ENCODE results near the gene WNK2.
"Not testable (repeated sequence)": the region's sequence is repeated elsewhere in the genome, so short reads cannot be mapped to it uniquely, and the experiment has no call there.

Gene WNK2

DNA sequence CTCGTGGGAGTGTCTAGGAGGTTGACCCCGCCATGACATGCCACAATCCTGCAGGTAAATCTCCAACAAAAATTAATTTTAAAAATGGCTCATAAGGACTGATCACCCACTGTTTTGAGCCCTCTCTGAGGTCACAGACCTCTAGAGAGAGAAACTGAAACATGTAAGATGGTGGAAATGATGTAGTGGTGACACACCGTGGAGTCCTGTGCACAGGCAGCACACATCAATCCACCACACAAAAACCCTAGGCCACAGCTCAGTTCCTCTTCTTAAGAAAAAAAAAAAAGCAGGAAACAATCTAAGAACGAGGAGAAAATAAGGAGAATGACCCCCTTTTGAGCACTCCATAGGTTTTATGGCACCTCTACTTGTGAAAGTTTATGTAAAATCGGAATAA, 173.7 kb downstream of the WNK2 start:
- no peak for DNase-seq
- Mint-ChIP-seq H3K4me1 (ENCODE audit: low read depth) (peaks cover 14% of the 10 kb centered on the region), H3K9me3 (peaks cover 10% of the 10 kb centered on the region), H3K27me3 (no peaks in the 10 kb centered on the region), H3K4me3 (no peak overlapping the region), H3K36me3 (ENCODE audit: low read depth) (peaks cover 3% of the 10 kb centered on the region), H3K27ac (peak overlapping the region; percentile 37)

DNA sequence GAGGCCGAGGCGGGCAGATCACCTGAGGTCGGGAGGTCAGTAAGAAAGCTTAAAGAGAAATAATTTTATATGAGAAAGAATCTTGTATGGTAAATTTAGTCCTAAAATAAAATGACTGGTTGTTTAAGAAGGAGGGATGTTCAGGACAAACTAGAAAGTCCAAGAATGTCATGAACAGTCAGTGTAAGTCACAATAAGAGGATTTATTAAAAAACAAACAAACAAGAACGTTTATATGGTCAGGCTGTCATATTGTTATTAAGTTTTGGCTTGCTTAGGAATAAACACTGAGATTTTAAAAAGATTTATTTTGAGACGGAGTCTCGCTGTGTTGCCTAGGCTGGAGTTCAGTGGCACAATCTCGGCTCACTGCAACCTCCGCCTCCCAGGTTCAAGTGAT, 176.0 kb downstream of the WNK2 start:
- H3K4me3 Mint-ChIP-seq; H3K27me3 Mint-ChIP-seq; H3K36me3 Mint-ChIP-seq (ENCODE audit: low read depth); DNase-seq; H3K27ac Mint-ChIP-seq: not testable (repeated sequence)
- peaks cover 14% of the 10 kb centered on the region for H3K4me1 Mint-ChIP-seq (ENCODE audit: low read depth)
- H3K9me3 Mint-ChIP-seq: peaks cover 14% of the 10 kb centered on the region

GRCh38 chr9:93361995-93362394, 178.1 kb downstream of the WNK2 start:
- Mint-ChIP-seq H3K4me3 (no peak overlapping the region), H3K27ac (no peak overlapping the region), H3K4me1 (ENCODE audit: low read depth) (peaks cover 11% of the 10 kb centered on the region), H3K9me3 (peaks cover 14% of the 10 kb centered on the region), H3K36me3 (ENCODE audit: low read depth) (peaks cover 3% of the 10 kb centered on the region), H3K27me3 (peaks cover 9% of the 10 kb centered on the region)
- DNase-seq: no peak

DNA sequence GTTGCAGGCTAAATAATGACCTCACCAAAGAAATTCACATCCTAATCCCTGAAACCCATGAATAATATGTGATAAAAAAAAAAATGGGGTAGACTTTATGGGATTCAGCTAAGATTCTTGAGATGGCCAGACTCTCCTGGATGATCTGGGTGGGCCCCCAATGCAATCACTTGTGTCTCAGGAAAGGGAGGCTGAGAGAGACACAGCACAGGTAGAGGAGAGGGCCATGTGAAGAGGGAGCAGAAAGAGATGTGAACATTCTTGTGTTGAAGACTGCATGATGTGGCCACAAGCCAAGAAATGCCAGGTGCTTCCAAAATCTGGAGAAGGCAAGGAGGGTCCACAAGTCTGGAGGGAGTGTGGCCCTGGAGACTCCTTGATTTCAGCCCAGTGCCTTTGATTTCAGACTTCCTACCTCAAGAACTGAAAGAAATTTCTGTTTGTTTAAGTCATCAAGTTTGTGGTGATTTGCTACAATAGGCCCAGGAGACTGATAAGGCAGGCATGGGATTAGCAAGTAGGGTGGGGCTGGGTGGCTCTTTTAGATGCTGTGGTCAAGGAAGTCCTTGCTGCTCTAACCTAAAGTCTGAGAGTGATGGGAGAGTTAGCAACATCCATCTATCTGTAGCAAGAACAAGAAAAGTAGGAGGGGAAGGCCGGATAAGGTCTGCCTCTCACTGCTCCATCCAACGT, 180.9 kb downstream of the WNK2 start:
- no peak for DNase-seq
- H3K27me3 Mint-ChIP-seq: peaks cover 9% of the 10 kb centered on the region

GRCh38 chr9:93365427-93366118, 181.6 kb downstream of the WNK2 start:
- no peak for DNase-seq
- Mint-ChIP-seq H3K4me1 (ENCODE audit: low read depth) (no peaks in the 10 kb centered on the region), H3K36me3 (ENCODE audit: low read depth) (peaks cover 3% of the 10 kb centered on the region), H3K27ac (no peak overlapping the region), H3K4me3 (no peak overlapping the region), H3K9me3 (peaks cover 12% of the 10 kb centered on the region), H3K27me3 (peaks cover 10% of the 10 kb centered on the region)

More for the DNA sequence above, 180.9 kb downstream of the WNK2 start:
- no peaks in the 10 kb centered on the region for H3K4me1 Mint-ChIP-seq (ENCODE audit: low read depth)
- H3K9me3 Mint-ChIP-seq: peaks cover 12% of the 10 kb centered on the region
- H3K36me3 Mint-ChIP-seq (ENCODE audit: low read depth): peaks cover 3% of the 10 kb centered on the region
- no peak overlapping the region for H3K4me3 Mint-ChIP-seq
- no peak overlapping the region for H3K27ac Mint-ChIP-seq

DNA sequence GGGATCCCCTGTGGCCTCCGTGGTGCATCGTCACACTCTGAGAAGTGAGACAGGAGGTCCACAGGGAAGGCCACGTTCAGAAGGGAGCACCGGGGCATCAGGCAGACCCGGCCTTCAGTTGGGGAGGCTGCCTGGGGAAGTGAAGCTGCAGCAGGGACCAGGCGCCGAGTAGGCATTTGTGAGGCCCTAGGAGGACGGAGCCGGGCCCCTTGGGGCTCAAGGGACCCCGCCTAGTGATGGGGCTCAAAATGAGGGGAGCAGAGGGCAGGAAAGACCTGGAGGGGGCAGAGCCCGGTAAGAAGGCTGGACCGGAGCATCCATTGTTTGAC, 182.1 kb downstream of the WNK2 start:
- peaks cover 12% of the 10 kb centered on the region for H3K9me3 Mint-ChIP-seq
- H3K27me3 Mint-ChIP-seq: peaks cover 15% of the 10 kb centered on the region
- H3K27ac Mint-ChIP-seq: no peak overlapping the region
- H3K4me1 Mint-ChIP-seq (ENCODE audit: low read depth): no peaks in the 10 kb centered on the region
- no peak overlapping the region for H3K4me3 Mint-ChIP-seq
- no peak for DNase-seq
- H3K36me3 Mint-ChIP-seq (ENCODE audit: low read depth): peaks cover 3% of the 10 kb centered on the region

DNA sequence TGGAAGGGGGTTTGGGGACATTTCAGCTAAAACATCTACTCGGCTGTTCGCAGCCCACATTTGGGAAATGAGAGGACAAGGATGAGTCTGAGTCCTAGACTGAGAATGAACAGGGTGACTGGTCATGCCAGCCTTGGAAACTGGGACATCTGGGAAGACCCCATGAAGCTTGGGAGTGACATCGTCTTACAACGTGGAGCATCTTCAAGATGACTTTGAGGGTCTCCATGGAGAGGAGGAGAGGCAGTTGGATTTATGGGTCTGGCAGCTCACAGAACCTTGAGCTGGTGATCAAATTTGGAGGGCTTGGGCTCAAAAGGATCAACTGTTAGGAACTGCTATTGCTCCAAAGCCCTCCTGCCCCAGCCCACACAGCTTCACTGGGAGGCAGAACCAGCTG, 182.5 kb downstream of the WNK2 start:
- peaks cover 12% of the 10 kb centered on the region for H3K9me3 Mint-ChIP-seq
- DNase-seq; H3K4me1 Mint-ChIP-seq (ENCODE audit: low read depth); H3K27ac Mint-ChIP-seq; H3K4me3 Mint-ChIP-seq; H3K36me3 Mint-ChIP-seq (ENCODE audit: low read depth): not testable (repeated sequence)
- peaks cover 16% of the 10 kb centered on the region for H3K27me3 Mint-ChIP-seq

GRCh38 chr9:93368437-93368836, 184.5 kb downstream of the WNK2 start:
- no peaks in the 10 kb centered on the region for H3K36me3 Mint-ChIP-seq (ENCODE audit: low read depth)
- H3K27me3 Mint-ChIP-seq: peaks cover 19% of the 10 kb centered on the region
- no peak overlapping the region for H3K27ac Mint-ChIP-seq
- DNase-seq: no peak
- H3K9me3 Mint-ChIP-seq: peaks cover 4% of the 10 kb centered on the region
- no peak overlapping the region for H3K4me3 Mint-ChIP-seq
- H3K4me1 Mint-ChIP-seq (ENCODE audit: low read depth): no peaks in the 10 kb centered on the region

DNA sequence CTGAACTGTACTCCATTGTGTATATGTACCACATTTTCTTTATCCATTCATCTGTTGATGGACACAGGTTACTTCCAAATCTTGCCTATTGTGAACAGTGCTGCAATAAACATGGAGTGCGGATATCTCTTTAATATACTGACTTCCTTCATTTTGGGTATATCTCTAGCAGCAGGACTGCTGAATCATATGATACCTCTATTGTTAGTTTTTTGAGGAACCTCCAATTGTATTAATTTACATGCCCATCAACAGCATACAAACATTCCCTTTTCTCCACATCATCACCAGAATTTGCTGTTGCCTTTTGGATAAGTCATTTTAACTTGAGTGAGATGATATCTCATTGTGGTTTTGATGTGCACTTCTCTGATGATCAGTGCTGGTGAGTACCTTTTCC, 185.7 kb downstream of the WNK2 start:
- Mint-ChIP-seq H3K9me3 (no peaks in the 10 kb centered on the region), H3K4me1 (ENCODE audit: low read depth) (no peaks in the 10 kb centered on the region), H3K27me3 (peaks cover 18% of the 10 kb centered on the region), H3K27ac (no peak overlapping the region), H3K4me3 (no peak overlapping the region), H3K36me3 (ENCODE audit: low read depth) (no peaks in the 10 kb centered on the region)
- no peak for DNase-seq

Data from activated T-cell treated with anti-CD3 and anti-CD28 coated beads, Interleukin-2, amount 50 U/mL, for 24 hours (primary cell).